Panc1 (cell line): Measurements from ENCODE around the gene SNRNP40. TPM values are rescaled to one million over a fixed set of nuclear protein-coding genes. Genes with fewer than 3 reads are reported as not detected.

Experiments used
- ATAC-seq: fragments of 200-7000 bp; cut with Tn5 transposase; 2 replicates; pipeline ENCODE4 v1.9.1; 2020; ENCODE audit warnings: mild to moderate bottlenecking, moderate library complexity
- BruUV-seq: library from RNA; stranded (reverse); fragments of 400-500 nt; replicated peaks from 2 replicates; lab custom pipeline; 2021; lab: Mats Ljungman, UMichigan
- CTCF ChIA-PET: fragments of 300-600 bp; sonication (Branson Sonifier 250); formaldehyde crosslinking; loops from one replicate; lab custom pipeline; 2022; ENCODE audit warnings: antibody characterized with exemption; lab: Charles Lee
- POLR2A ChIA-PET: fragments of 300-600 bp; sonication (Branson Sonifier 250); formaldehyde crosslinking; loops from one replicate; lab custom pipeline; 2022; ENCODE audit warnings: antibody characterized with exemption; lab: Charles Lee
- DNase-seq: peaks from one replicate; pipeline ENCODE4 v3.0.0-alpha.2; 2010; ENCODE audit warnings: low read depth, low spot score
- H3K27ac ChIP-seq: 2 replicates; pipeline ENCODE4 v1.5.1; 2011; ENCODE audit warnings: mild to moderate bottlenecking, low read length, inconsistent platforms
- H3K27me3 ChIP-seq: fragments of 200-500 bp; sonication (Bioruptor generic); 2 replicates; pipeline ENCODE4 v1.6.0; 2014; ENCODE audit warnings: low read length, inconsistent platforms; ENCODE audit not compliant: control insufficient read depth, insufficient read depth
- H3K36me3 ChIP-seq: fragments of 200-500 bp; sonication (Bioruptor generic); 2 replicates; pipeline ENCODE4 v1.5.1; 2014; ENCODE audit warnings: inconsistent platforms, mild to moderate bottlenecking, low read length, moderate library complexity; ENCODE audit not compliant: control insufficient read depth, insufficient read depth
- H3K4me1 ChIP-seq: 2 replicates; pipeline ENCODE4 v1.5.1; 2011; ENCODE audit warnings: inconsistent platforms, mild to moderate bottlenecking, low read length, moderate library complexity; ENCODE audit not compliant: control insufficient read depth, insufficient read depth
- H3K4me3 ChIP-seq, 2 experiments: 2 replicates each; pipeline ENCODE4 v1.5.1; 2011 to 2012; ENCODE audit warnings: low read depth in 2 of 2, low read length in 2 of 2, mild to moderate bottlenecking in 2 of 2, inconsistent platforms in 1 of 2, moderate library complexity in 1 of 2
- H3K9me3 ChIP-seq: fragments of 200-500 bp; sonication (Bioruptor generic); 2 replicates; pipeline ENCODE4 v1.5.1; 2014; ENCODE audit warnings: low read depth, mild to moderate bottlenecking, inconsistent platforms, low read length, moderate library complexity; ENCODE audit not compliant: control insufficient read depth, insufficient read depth
- POLR2AphosphoS5 ChIP-seq: IDR thresholded peaks from 2 replicates; pipeline ENCODE4 v1.6.1; 2012; ENCODE audit warnings: mild to moderate bottlenecking, low read depth, low read length, moderate library complexity
- SIN3A ChIP-seq: IDR thresholded peaks from 2 replicates; pipeline ENCODE4 v1.6.1; 2012; ENCODE audit warnings: low read depth, mild to moderate bottlenecking, low read length, moderate library complexity, borderline replicate concordance; ENCODE audit not compliant: insufficient read depth
- TCF7L2 ChIP-seq: IDR thresholded peaks from 2 replicates; pipeline ENCODE4 v1.6.1; 2011; ENCODE audit warnings: mild to moderate bottlenecking, low read depth, low read length, inconsistent platforms
- in situ Hi-C: cut with HindIII; loops from 2 replicates; pipeline ENCODE4 v1.10.0; 2016; ENCODE audit warnings: low sequenced_read_pairs, low pct_unique_long_range_greater_than_20kb
- intact Hi-C: fragments of 100-400 bp; cut with micrococcal nuclease; formaldehyde crosslinking; loops from one replicate; pipeline ENCODE4 v1.10.0; 2022; ENCODE audit not compliant: unreplicated experiment
- total RNA-seq: library from RNA; stranded (reverse); gene quantifications from one replicate; pipeline ENCODE4 v1.2.1, GENCODE V29; 2021; ENCODE audit not compliant: unreplicated experiment
- TF ChIP-seq, protein P1 (sequence below), 2 experiments: IDR thresholded peaks; 2 replicates each; pipeline ENCODE4 v1.6.1; 2011 to 2012; ENCODE audit warnings: low read depth in 2 of 2, control low read depth in 1 of 2, low read length in 1 of 2, mild to moderate bottlenecking in 1 of 2, moderate library complexity in 1 of 2; ENCODE audit not compliant: insufficient read depth in 1 of 2
- TF ChIP-seq, protein P2 (sequence below): fragments of 450-650 bp; IDR thresholded peaks from 2 replicates; pipeline ENCODE4 v1.5.1; 2017; ENCODE audit warnings: mild to moderate bottlenecking

Gene SNRNP40
- total RNA-seq, 1 experiment from 2014 or later: 99.3 TPM

DNA sequence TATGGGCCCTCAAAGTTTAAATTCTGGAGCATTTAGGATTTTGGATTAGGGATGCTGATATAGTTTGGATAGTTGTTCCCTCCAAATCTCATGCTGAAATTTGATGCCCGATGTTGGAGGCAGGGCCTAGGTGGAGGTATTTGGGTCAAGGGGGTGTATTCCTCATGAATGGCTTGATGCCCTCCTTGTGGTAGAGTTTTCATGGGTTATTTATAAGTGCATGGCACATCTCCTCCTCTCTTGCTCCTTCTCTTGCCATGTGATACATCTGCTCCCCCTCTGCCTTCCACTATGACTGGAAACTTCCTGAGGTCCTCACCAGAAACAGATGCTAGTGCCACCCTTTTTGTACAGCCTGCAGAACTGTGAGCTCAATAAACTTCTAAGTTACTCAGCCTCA lies 39.4 kb downstream of the SNRNP40 start:
- ATAC-seq: no peak
- POLR2A ChIA-PET: interaction anchor here (0.6 kb wide), 1 partner anchor 180 kb away, joined by 9 read pairs; no protein-coding TSS in a partner anchor
- Histone ChIP-seq H3K27ac (no peak overlapping the region), H3K4me3 (no peak overlapping the region), H3K4me1 (no peaks in the 10 kb centered on the region), H3K9me3 (no peaks in the 10 kb centered on the region), H3K36me3 (peaks cover 23% of the 10 kb centered on the region), H3K27me3 (no peaks in the 10 kb centered on the region)
- TF ChIP-seq, protein P1, sequence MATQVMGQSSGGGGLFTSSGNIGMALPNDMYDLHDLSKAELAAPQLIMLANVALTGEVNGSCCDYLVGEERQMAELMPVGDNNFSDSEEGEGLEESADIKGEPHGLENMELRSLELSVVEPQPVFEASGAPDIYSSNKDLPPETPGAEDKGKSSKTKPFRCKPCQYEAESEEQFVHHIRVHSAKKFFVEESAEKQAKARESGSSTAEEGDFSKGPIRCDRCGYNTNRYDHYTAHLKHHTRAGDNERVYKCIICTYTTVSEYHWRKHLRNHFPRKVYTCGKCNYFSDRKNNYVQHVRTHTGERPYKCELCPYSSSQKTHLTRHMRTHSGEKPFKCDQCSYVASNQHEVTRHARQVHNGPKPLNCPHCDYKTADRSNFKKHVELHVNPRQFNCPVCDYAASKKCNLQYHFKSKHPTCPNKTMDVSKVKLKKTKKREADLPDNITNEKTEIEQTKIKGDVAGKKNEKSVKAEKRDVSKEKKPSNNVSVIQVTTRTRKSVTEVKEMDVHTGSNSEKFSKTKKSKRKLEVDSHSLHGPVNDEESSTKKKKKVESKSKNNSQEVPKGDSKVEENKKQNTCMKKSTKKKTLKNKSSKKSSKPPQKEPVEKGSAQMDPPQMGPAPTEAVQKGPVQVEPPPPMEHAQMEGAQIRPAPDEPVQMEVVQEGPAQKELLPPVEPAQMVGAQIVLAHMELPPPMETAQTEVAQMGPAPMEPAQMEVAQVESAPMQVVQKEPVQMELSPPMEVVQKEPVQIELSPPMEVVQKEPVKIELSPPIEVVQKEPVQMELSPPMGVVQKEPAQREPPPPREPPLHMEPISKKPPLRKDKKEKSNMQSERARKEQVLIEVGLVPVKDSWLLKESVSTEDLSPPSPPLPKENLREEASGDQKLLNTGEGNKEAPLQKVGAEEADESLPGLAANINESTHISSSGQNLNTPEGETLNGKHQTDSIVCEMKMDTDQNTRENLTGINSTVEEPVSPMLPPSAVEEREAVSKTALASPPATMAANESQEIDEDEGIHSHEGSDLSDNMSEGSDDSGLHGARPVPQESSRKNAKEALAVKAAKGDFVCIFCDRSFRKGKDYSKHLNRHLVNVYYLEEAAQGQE (IDR thresholded peaks at IDR 0.05; ENCODE audit: insufficient read depth in 1 of 2, low read depth in 2 of 2, low read length in 1 of 2): no peak
- TF ChIP-seq SIN3A (no peak), POLR2AphosphoS5 (no peak), TCF7L2 (no peak)
- TF ChIP-seq, protein P2, sequence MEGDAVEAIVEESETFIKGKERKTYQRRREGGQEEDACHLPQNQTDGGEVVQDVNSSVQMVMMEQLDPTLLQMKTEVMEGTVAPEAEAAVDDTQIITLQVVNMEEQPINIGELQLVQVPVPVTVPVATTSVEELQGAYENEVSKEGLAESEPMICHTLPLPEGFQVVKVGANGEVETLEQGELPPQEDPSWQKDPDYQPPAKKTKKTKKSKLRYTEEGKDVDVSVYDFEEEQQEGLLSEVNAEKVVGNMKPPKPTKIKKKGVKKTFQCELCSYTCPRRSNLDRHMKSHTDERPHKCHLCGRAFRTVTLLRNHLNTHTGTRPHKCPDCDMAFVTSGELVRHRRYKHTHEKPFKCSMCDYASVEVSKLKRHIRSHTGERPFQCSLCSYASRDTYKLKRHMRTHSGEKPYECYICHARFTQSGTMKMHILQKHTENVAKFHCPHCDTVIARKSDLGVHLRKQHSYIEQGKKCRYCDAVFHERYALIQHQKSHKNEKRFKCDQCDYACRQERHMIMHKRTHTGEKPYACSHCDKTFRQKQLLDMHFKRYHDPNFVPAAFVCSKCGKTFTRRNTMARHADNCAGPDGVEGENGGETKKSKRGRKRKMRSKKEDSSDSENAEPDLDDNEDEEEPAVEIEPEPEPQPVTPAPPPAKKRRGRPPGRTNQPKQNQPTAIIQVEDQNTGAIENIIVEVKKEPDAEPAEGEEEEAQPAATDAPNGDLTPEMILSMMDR: no peak
- CTCF ChIA-PET: no interaction called here
- intact Hi-C loops (no loop called here), in situ Hi-C loops (no loop called here)
- BruUV-seq: no TSS peak
- no peak for DNase-seq

DNA sequence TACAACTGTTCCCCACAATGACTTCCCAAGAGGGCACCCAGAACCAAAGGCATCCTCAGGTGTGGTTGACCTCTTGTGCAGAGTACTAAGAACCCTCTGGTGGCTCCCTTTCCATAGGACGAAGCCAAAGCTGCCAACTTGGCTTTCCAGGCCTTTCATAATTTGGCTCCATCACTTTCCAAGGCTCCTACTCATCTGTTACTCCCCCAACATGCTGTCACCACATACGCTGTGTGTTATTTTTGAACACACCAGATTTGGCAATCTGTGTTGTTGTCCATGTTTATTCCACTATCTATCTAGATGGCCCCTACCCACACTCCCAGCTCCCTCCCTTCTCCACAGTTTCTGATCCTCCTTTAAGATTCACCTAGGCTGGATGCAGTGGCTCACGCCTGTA lies 46.7 kb downstream of the SNRNP40 start:
- BruUV-seq: no TSS peak
- no peaks in the 10 kb centered on the region for H3K36me3 ChIP-seq
- no peak for ATAC-seq
- POLR2A ChIA-PET: no interaction called here
- no peak for TF ChIP-seq SIN3A
- TF ChIP-seq, protein P2: no peak
- TF ChIP-seq TCF7L2: no peak
- no peak for TF ChIP-seq POLR2AphosphoS5
- TF ChIP-seq, protein P1 (IDR thresholded peaks at IDR 0.05; ENCODE audit: insufficient read depth in 1 of 2, low read depth in 2 of 2, low read length in 1 of 2): no peak
- intact Hi-C loops (no loop called here), in situ Hi-C loops (no loop called here)
- no peaks in the 10 kb centered on the region for H3K27me3 ChIP-seq
- no peak overlapping the region for H3K27ac ChIP-seq
- no peak for DNase-seq
- H3K9me3 ChIP-seq: no peaks in the 10 kb centered on the region
- CTCF ChIA-PET: interaction anchor here (0.6 kb wide), 1 partner anchor 441 kb away, joined by 3 read pairs; no protein-coding TSS in a partner anchor
- no peak overlapping the region for H3K4me3 ChIP-seq
- H3K4me1 ChIP-seq: no peaks in the 10 kb centered on the region
